Measurements from ENCODE around the gene TSHZ3.

Gene TSHZ3

DNA sequence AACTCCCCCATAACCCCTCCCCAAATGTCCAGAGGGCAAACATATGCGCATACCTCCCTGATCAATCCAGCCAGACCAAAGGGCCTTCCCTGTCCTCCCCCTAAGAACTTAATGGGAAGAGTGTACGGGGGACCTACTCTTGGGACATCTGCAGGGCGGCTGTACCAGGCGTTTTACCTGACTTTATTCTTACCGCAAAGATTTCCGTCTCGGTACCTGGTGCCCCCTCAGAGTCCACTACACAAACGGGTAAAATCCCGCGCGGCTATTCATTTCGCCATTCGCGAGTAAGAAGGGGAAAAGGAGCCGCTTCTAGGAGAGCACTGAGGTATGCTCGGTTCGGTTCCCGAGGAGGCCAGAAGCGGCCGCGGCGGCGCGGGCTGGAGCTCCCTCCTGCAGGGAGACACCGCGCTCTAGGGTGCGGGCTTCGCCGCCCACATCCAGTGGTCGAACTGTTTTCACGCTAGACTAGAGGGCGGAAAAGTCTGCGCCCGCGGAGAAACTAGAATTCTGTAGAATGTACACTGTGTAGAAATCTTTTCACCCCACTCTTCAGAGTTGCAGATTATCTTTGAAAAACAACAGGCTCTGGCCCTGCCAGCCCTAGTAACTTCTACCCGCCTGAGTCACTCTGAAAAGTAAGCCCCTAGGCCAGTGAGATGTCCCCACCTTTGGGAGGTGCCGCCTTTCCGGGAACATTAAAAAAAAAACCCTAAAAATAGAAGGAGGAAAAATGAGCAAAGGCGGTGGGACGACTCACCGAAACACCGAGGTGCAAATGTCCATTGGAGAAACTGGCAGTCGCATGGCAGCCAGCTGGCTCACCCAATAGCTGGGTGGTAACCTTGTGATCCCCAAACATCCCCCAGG is 3.8 kb upstream of the TSHZ3 start:
- TF ChIP-seq ARNT (IDR thresholded peaks at IDR 0.05) (no peak), L3MBTL2 (conservative IDR thresholded peaks at IDR 0.05) (no peak), SP1 (IDR thresholded peaks at IDR 0.05) (no peak), BHLHE40 (IDR thresholded peaks at IDR 0.05; ENCODE audit: borderline replicate concordance) (no peak), FOXM1 (IDR thresholded peaks at IDR 0.05; ENCODE audit: borderline replicate concordance) (no peak), ZNF384 (IDR thresholded peaks at IDR 0.05) (no peak), HDGF (IDR thresholded peaks at IDR 0.05; ENCODE audit: borderline replicate concordance) (no peak)
- ChIA-PET POLR2A (no interaction called here), CTCF (interaction anchor here (0.6 kb wide), 1 partner anchor 670 kb away, joined by 3 read pairs; no protein-coding TSS in a partner anchor)
- no peak for DNase-seq (ENCODE audit: extremely low spot score)

DNA sequence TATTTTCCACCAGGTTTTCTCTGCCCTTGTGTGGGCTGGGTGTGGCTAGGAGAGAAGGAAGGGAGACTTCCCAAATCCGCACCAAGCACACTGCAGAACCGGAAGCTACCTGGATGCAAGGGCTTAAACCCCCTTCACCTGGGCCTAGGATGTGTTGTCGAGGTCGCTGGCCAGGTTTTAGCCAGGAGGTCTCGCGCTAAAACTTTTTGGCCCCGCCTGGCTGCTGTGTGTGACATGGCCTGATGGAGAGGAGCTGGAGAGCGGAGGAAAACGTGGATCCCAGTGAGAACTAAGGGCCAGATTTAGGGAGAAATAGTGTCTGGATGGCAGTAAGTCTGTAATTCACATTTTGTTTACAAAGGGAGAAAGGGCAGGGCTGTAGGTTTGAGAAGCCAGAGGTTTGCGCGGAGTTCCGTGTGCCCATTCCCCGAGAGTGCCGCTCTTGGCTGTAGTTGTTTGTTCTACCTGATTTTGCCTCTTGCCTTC is 3.1 kb upstream of the TSHZ3 start:
- no peak for DNase-seq (ENCODE audit: extremely low spot score)
- CTCF ChIA-PET = interaction anchor here (0.6 kb wide), 1 partner anchor 669 kb away, joined by 3 read pairs; no protein-coding TSS in a partner anchor
- POLR2A ChIA-PET = no interaction called here
- TF ChIP-seq CTBP1 (IDR thresholded peaks at IDR 0.05; ENCODE audit: borderline replicate concordance) (no peak), SP1 (IDR thresholded peaks at IDR 0.05) (no peak), NFRKB (IDR thresholded peaks at IDR 0.05) (no peak), FOXM1 (IDR thresholded peaks at IDR 0.05; ENCODE audit: borderline replicate concordance) (no peak), FOXK2 (IDR thresholded peaks at IDR 0.05) (no peak), TARDBP (IDR thresholded peaks at IDR 0.05) (no peak), ELF4 (IDR thresholded peaks at IDR 0.05) (no peak), ZNF384 (IDR thresholded peaks at IDR 0.05) (no peak), ARNT (IDR thresholded peaks at IDR 0.05) (no peak), BHLHE40 (IDR thresholded peaks at IDR 0.05; ENCODE audit: borderline replicate concordance) (no peak), SUZ12 (IDR thresholded peaks at IDR 0.05) (no peak), FOXA1 (IDR thresholded peaks at IDR 0.05) (no peak), LEF1 (IDR thresholded peaks at IDR 0.05; ENCODE audit: borderline replicate concordance) (no peak), L3MBTL2 (conservative IDR thresholded peaks at IDR 0.05) (no peak)
- TF ChIP-seq, protein P1, sequence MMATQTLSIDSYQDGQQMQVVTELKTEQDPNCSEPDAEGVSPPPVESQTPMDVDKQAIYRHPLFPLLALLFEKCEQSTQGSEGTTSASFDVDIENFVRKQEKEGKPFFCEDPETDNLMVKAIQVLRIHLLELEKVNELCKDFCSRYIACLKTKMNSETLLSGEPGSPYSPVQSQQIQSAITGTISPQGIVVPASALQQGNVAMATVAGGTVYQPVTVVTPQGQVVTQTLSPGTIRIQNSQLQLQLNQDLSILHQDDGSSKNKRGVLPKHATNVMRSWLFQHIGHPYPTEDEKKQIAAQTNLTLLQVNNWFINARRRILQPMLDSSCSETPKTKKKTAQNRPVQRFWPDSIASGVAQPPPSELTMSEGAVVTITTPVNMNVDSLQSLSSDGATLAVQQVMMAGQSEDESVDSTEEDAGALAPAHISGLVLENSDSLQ (IDR thresholded peaks at IDR 0.05) = no peak

DNA sequence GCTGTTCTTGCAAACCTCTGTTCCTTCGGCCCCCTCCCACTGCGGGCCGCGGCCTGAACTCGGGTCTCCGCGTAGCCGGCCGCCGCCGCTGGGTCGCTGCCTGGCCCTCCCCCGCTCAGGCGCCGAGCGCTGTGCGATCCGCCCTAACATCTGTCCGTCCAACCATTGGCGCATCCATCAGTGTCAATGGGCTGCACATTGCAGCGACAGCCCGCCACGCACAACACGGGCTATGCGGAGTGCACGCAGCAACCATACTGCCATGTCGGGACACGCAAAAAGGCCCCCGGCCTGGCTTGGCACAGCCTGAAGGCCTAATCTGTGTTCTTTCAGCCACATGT is 2.6 kb upstream of the TSHZ3 start:
- TF ChIP-seq FOXK2 (IDR thresholded peaks at IDR 0.05) = no peak
- TF ChIP-seq SP1 (IDR thresholded peaks at IDR 0.05) = no peak
- no peak for TF ChIP-seq ARNT (IDR thresholded peaks at IDR 0.05)
- no peak for TF ChIP-seq ZNF384 (IDR thresholded peaks at IDR 0.05)
- no peak for TF ChIP-seq NFRKB (IDR thresholded peaks at IDR 0.05)
- TF ChIP-seq CTBP1 (IDR thresholded peaks at IDR 0.05; ENCODE audit: borderline replicate concordance) = no peak
- no peak for TF ChIP-seq ELF4 (IDR thresholded peaks at IDR 0.05)
- TF ChIP-seq LEF1 (IDR thresholded peaks at IDR 0.05; ENCODE audit: borderline replicate concordance) = no peak
- TF ChIP-seq FOXA1 (IDR thresholded peaks at IDR 0.05) = no peak
- TF ChIP-seq, protein P1 (IDR thresholded peaks at IDR 0.05) = no peak
- TF ChIP-seq HDGF (IDR thresholded peaks at IDR 0.05; ENCODE audit: borderline replicate concordance) = no peak
- TF ChIP-seq SUZ12 (IDR thresholded peaks at IDR 0.05) = no peak
- TF ChIP-seq FOXM1 (IDR thresholded peaks at IDR 0.05; ENCODE audit: borderline replicate concordance) = no peak
- TF ChIP-seq BHLHE40 (IDR thresholded peaks at IDR 0.05; ENCODE audit: borderline replicate concordance) = no peak
- no peak for TF ChIP-seq TARDBP (IDR thresholded peaks at IDR 0.05)
- TF ChIP-seq L3MBTL2 (conservative IDR thresholded peaks at IDR 0.05) = no peak
- CTCF ChIA-PET = no interaction called here
- no peak for DNase-seq (ENCODE audit: extremely low spot score)

DNA sequence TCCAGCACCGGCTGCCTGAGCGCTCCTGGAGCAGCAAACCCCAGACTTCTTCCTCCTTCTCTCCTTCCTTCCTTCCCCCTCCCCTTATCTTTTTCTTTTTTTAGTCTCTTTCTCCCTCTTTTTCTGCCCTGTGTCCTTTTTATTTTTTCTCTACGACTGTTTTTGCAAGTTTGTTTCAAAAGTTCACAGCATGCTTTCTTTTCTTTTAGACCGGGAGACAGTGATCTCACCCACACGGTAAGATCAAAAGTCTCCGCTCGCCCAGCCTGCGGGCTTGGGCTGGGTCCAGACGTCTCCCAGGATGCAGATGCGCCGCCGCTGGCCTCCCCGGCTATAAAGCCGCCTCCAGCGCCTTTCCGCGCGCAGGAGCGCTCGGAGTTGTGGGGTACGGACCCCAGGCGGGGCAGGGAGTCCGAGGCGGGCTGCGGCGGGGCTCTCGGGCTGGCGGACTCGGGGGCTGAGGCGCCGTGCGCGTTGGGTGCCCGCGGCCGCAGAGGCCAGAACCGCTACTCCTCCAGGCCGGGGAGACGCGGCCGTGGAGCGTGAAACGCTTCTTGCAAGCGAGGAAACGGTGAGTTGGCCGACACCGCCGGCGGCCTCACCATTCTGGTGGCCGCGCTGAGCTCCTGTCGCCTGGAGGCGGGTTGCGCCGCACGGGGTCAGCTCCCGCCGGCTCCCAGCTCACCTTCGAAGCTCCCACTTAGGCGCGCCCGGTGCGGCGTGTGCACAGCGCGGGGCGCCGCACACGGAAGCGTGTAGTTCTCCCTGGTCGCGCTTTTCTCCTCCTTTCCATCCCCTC is 2.0 kb upstream of the TSHZ3 start:
- TF ChIP-seq SP1 (IDR thresholded peaks at IDR 0.05) (no peak), NFRKB (IDR thresholded peaks at IDR 0.05) (no peak), BHLHE40 (IDR thresholded peaks at IDR 0.05; ENCODE audit: borderline replicate concordance) (no peak), FOXA1 (IDR thresholded peaks at IDR 0.05) (no peak), ARNT (IDR thresholded peaks at IDR 0.05) (no peak), L3MBTL2 (conservative IDR thresholded peaks at IDR 0.05) (no peak), TARDBP (IDR thresholded peaks at IDR 0.05) (no peak), SUZ12 (IDR thresholded peaks at IDR 0.05) (no peak), FOXK2 (IDR thresholded peaks at IDR 0.05) (no peak), ELF4 (IDR thresholded peaks at IDR 0.05) (no peak), CTBP1 (IDR thresholded peaks at IDR 0.05; ENCODE audit: borderline replicate concordance) (no peak), LEF1 (IDR thresholded peaks at IDR 0.05; ENCODE audit: borderline replicate concordance) (no peak), HDGF (IDR thresholded peaks at IDR 0.05; ENCODE audit: borderline replicate concordance) (no peak)
- TF ChIP-seq, protein P1 (IDR thresholded peaks at IDR 0.05) = no peak
- DNase-seq (ENCODE audit: extremely low spot score) = no peak
- ChIA-PET CTCF (no interaction called here), POLR2A (no interaction called here)

More for the DNA sequence above, 2.6 kb upstream of the TSHZ3 start:
- POLR2A ChIA-PET = no interaction called here

DNA sequence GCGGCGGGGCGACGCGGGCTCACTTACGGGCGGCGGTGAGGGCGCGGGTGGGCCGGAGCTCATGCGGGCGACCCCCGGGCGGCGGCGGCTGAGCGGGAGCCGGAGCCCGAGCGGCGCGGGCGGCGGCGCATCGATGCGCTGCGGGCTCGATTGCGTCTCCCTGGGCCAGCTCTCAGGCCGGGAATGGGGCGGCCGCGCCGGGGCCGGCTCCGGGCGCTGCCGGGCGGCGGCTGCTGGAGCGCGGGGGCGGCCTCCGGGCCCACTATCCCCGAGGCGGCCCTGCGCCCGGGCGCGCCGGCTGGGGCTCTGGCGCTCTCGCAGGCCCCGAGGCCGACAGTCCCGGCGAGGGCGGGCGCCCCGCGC is 1.4 kb upstream of the TSHZ3 start:
- peak; percentile 53 for DNase-seq (ENCODE audit: extremely low spot score)
- TF ChIP-seq BHLHE40 (IDR thresholded peaks at IDR 0.05; ENCODE audit: borderline replicate concordance) (no peak), LEF1 (IDR thresholded peaks at IDR 0.05; ENCODE audit: borderline replicate concordance) (no peak), L3MBTL2 (conservative IDR thresholded peaks at IDR 0.05) (no peak), FOXK2 (IDR thresholded peaks at IDR 0.05) (no peak), SP1 (IDR thresholded peaks at IDR 0.05) (no peak), SUZ12 (IDR thresholded peaks at IDR 0.05) (no peak)
- TF ChIP-seq, protein P1 (IDR thresholded peaks at IDR 0.05) = no peak
- ChIA-PET CTCF (no interaction called here), POLR2A (no interaction called here)

Data from HEK293T (cell line).